ENCODE results near the gene DDX18. TPM values are rescaled to one million over a fixed set of nuclear protein-coding genes. Genes with fewer than 3 reads are reported as not detected.

Gene DDX18
- total RNA-seq, 1 experiment from 2014 or later, result 107 TPM

DNA sequence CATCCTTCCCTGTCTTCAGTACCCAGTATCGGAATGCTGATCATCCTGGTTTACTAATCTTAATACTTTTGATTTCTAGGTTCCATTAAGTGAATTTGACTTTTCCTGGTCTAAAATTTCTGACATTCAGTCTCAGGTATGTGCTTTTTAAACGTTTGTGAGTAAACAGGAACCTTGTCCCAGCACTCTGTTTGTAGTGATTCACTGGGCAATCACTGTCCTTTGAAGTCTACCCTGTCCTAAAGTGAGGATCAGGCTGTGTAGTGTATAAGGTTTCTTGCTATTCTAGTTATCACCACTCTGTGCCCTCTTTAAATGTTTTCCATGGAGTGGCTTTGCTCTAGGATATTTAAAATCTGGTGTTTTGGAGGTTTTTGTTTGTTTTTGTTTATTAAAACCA is 14.4 kb downstream of the DDX18 start:
- ATAC-seq (no peak), DNase-seq (ENCODE audit: low spot score) (no peak)
- Mint-ChIP-seq H3K27me3 (ENCODE audit: low read depth) (no peaks in the 10 kb centered on the region), H3K27ac (no peak overlapping the region), H3K4me3 (no peak overlapping the region), H3K36me3 (peaks cover 87% of the 10 kb centered on the region), H3K4me1 (no peaks in the 10 kb centered on the region), H3K9me3 (no peaks in the 10 kb centered on the region)
- TF ChIP-seq, protein P1, sequence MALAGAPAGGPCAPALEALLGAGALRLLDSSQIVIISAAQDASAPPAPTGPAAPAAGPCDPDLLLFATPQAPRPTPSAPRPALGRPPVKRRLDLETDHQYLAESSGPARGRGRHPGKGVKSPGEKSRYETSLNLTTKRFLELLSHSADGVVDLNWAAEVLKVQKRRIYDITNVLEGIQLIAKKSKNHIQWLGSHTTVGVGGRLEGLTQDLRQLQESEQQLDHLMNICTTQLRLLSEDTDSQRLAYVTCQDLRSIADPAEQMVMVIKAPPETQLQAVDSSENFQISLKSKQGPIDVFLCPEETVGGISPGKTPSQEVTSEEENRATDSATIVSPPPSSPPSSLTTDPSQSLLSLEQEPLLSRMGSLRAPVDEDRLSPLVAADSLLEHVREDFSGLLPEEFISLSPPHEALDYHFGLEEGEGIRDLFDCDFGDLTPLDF (CRISPR knock-in tag; IDR thresholded peaks at IDR 0.05), result no peak
- TF ChIP-seq, protein P2, sequence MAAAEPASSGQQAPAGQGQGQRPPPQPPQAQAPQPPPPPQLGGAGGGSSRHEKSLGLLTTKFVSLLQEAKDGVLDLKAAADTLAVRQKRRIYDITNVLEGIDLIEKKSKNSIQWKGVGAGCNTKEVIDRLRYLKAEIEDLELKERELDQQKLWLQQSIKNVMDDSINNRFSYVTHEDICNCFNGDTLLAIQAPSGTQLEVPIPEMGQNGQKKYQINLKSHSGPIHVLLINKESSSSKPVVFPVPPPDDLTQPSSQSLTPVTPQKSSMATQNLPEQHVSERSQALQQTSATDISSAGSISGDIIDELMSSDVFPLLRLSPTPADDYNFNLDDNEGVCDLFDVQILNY (CRISPR knock-in tag; IDR thresholded peaks at IDR 0.05), result no peak
- TF ChIP-seq, protein P3, sequence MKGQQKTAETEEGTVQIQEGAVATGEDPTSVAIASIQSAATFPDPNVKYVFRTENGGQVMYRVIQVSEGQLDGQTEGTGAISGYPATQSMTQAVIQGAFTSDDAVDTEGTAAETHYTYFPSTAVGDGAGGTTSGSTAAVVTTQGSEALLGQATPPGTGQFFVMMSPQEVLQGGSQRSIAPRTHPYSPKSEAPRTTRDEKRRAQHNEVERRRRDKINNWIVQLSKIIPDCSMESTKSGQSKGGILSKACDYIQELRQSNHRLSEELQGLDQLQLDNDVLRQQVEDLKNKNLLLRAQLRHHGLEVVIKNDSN (CRISPR knock-in tag; IDR thresholded peaks at IDR 0.05), result no peak
- TF ChIP-seq, protein P4, sequence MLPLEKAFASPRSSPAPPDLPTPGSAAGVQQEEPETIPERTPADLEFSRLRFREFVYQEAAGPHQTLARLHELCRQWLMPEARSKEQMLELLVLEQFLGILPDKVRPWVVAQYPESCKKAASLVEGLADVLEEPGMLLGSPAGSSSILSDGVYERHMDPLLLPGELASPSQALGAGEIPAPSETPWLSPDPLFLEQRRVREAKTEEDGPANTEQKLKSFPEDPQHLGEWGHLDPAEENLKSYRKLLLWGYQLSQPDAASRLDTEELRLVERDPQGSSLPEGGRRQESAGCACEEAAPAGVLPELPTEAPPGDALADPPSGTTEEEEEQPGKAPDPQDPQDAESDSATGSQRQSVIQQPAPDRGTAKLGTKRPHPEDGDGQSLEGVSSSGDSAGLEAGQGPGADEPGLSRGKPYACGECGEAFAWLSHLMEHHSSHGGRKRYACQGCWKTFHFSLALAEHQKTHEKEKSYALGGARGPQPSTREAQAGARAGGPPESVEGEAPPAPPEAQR (CRISPR knock-in tag; IDR thresholded peaks at IDR 0.05), result no peak
- TF ChIP-seq, protein P5, sequence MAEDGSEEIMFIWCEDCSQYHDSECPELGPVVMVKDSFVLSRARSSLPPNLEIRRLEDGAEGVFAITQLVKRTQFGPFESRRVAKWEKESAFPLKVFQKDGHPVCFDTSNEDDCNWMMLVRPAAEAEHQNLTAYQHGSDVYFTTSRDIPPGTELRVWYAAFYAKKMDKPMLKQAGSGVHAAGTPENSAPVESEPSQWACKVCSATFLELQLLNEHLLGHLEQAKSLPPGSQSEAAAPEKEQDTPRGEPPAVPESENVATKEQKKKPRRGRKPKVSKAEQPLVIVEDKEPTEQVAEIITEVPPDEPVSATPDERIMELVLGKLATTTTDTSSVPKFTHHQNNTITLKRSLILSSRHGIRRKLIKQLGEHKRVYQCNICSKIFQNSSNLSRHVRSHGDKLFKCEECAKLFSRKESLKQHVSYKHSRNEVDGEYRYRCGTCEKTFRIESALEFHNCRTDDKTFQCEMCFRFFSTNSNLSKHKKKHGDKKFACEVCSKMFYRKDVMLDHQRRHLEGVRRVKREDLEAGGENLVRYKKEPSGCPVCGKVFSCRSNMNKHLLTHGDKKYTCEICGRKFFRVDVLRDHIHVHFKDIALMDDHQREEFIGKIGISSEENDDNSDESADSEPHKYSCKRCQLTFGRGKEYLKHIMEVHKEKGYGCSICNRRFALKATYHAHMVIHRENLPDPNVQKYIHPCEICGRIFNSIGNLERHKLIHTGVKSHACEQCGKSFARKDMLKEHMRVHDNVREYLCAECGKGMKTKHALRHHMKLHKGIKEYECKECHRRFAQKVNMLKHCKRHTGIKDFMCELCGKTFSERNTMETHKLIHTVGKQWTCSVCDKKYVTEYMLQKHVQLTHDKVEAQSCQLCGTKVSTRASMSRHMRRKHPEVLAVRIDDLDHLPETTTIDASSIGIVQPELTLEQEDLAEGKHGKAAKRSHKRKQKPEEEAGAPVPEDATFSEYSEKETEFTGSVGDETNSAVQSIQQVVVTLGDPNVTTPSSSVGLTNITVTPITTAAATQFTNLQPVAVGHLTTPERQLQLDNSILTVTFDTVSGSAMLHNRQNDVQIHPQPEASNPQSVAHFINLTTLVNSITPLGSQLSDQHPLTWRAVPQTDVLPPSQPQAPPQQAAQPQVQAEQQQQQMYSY (CRISPR knock-in tag; IDR thresholded peaks at IDR 0.05), result no peak
- TF ChIP-seq ZNF671 (CRISPR knock-in tag; IDR thresholded peaks at IDR 0.05) (no peak), RORB (CRISPR knock-in tag; IDR thresholded peaks at IDR 0.05) (no peak), CBFB (CRISPR knock-in tag; IDR thresholded peaks at IDR 0.05; ENCODE audit: low read depth) (no peak), MXD4 (CRISPR knock-in tag; IDR thresholded peaks at IDR 0.05; ENCODE audit: borderline replicate concordance) (no peak), TP53 (CRISPR knock-in tag; IDR thresholded peaks at IDR 0.05) (no peak)
- TF ChIP-seq, protein P6, sequence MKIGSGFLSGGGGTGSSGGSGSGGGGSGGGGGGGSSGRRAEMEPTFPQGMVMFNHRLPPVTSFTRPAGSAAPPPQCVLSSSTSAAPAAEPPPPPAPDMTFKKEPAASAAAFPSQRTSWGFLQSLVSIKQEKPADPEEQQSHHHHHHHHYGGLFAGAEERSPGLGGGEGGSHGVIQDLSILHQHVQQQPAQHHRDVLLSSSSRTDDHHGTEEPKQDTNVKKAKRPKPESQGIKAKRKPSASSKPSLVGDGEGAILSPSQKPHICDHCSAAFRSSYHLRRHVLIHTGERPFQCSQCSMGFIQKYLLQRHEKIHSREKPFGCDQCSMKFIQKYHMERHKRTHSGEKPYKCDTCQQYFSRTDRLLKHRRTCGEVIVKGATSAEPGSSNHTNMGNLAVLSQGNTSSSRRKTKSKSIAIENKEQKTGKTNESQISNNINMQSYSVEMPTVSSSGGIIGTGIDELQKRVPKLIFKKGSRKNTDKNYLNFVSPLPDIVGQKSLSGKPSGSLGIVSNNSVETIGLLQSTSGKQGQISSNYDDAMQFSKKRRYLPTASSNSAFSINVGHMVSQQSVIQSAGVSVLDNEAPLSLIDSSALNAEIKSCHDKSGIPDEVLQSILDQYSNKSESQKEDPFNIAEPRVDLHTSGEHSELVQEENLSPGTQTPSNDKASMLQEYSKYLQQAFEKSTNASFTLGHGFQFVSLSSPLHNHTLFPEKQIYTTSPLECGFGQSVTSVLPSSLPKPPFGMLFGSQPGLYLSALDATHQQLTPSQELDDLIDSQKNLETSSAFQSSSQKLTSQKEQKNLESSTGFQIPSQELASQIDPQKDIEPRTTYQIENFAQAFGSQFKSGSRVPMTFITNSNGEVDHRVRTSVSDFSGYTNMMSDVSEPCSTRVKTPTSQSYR (CRISPR knock-in tag; IDR thresholded peaks at IDR 0.05), result no peak
- TF ChIP-seq, protein P7, sequence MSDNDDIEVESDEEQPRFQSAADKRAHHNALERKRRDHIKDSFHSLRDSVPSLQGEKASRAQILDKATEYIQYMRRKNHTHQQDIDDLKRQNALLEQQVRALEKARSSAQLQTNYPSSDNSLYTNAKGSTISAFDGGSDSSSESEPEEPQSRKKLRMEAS (CRISPR knock-in tag; IDR thresholded peaks at IDR 0.05), result no peak
- TF ChIP-seq, protein P8, sequence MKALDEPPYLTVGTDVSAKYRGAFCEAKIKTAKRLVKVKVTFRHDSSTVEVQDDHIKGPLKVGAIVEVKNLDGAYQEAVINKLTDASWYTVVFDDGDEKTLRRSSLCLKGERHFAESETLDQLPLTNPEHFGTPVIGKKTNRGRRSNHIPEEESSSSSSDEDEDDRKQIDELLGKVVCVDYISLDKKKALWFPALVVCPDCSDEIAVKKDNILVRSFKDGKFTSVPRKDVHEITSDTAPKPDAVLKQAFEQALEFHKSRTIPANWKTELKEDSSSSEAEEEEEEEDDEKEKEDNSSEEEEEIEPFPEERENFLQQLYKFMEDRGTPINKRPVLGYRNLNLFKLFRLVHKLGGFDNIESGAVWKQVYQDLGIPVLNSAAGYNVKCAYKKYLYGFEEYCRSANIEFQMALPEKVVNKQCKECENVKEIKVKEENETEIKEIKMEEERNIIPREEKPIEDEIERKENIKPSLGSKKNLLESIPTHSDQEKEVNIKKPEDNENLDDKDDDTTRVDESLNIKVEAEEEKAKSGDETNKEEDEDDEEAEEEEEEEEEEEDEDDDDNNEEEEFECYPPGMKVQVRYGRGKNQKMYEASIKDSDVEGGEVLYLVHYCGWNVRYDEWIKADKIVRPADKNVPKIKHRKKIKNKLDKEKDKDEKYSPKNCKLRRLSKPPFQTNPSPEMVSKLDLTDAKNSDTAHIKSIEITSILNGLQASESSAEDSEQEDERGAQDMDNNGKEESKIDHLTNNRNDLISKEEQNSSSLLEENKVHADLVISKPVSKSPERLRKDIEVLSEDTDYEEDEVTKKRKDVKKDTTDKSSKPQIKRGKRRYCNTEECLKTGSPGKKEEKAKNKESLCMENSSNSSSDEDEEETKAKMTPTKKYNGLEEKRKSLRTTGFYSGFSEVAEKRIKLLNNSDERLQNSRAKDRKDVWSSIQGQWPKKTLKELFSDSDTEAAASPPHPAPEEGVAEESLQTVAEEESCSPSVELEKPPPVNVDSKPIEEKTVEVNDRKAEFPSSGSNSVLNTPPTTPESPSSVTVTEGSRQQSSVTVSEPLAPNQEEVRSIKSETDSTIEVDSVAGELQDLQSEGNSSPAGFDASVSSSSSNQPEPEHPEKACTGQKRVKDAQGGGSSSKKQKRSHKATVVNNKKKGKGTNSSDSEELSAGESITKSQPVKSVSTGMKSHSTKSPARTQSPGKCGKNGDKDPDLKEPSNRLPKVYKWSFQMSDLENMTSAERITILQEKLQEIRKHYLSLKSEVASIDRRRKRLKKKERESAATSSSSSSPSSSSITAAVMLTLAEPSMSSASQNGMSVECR (CRISPR knock-in tag; IDR thresholded peaks at IDR 0.05; ENCODE audit: borderline replicate concordance), result no peak
- TF ChIP-seq, protein P9, sequence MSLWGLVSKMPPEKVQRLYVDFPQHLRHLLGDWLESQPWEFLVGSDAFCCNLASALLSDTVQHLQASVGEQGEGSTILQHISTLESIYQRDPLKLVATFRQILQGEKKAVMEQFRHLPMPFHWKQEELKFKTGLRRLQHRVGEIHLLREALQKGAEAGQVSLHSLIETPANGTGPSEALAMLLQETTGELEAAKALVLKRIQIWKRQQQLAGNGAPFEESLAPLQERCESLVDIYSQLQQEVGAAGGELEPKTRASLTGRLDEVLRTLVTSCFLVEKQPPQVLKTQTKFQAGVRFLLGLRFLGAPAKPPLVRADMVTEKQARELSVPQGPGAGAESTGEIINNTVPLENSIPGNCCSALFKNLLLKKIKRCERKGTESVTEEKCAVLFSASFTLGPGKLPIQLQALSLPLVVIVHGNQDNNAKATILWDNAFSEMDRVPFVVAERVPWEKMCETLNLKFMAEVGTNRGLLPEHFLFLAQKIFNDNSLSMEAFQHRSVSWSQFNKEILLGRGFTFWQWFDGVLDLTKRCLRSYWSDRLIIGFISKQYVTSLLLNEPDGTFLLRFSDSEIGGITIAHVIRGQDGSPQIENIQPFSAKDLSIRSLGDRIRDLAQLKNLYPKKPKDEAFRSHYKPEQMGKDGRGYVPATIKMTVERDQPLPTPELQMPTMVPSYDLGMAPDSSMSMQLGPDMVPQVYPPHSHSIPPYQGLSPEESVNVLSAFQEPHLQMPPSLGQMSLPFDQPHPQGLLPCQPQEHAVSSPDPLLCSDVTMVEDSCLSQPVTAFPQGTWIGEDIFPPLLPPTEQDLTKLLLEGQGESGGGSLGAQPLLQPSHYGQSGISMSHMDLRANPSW (CRISPR knock-in tag; conservative IDR thresholded peaks at IDR 0.05; ENCODE audit: low read depth), result no peak
- ChIA-PET CTCF (no interaction called here), POLR2A (no interaction called here)

Measured in WTC11 (cell line).